IMR-90 (cell line): ENCODE data around the gene KRT36.

ENCODE experiments used
- BHLHE40 ChIP-seq: fragments of 150-350 bp; IDR thresholded peaks from 2 replicates; pipeline ENCODE4 v1.6.1; 2016; ENCODE audit warnings: mild to moderate bottlenecking, low read depth, low read length
- CEBPB ChIP-seq: IDR thresholded peaks from 2 replicates; pipeline ENCODE4 v1.6.1; 2012; ENCODE audit warnings: low read depth, low read length, improper control_type of control experiment
- CHD1 ChIP-seq: IDR thresholded peaks from 2 replicates; pipeline ENCODE4 v1.6.1; 2012; ENCODE audit warnings: low read depth, low read length, improper control_type of control experiment
- MAFK ChIP-seq: IDR thresholded peaks from 2 replicates; pipeline ENCODE4 v1.6.1; 2012; ENCODE audit warnings: low read depth, low read length, improper control_type of control experiment
- MAZ ChIP-seq: IDR thresholded peaks from 2 replicates; pipeline ENCODE4 v1.6.1; 2012; ENCODE audit warnings: low read depth, mild to moderate bottlenecking, low read length, improper control_type of control experiment, moderate library complexity, borderline replicate concordance
- MXI1 ChIP-seq: IDR thresholded peaks from 2 replicates; pipeline ENCODE4 v1.6.1; 2012; ENCODE audit warnings: low read depth, mild to moderate bottlenecking, low read length, moderate library complexity, borderline replicate concordance
- NFE2L2 ChIP-seq: fragments of 150-350 bp; IDR thresholded peaks from 2 replicates; pipeline ENCODE4 v1.6.1; 2016; ENCODE audit warnings: low read depth, mild to moderate bottlenecking, low read length
- POLR2A ChIP-seq: IDR thresholded peaks from 2 replicates; pipeline ENCODE4 v1.6.1; 2012; ENCODE audit warnings: mild to moderate bottlenecking, low read depth, low read length
- RAD21 ChIP-seq: IDR thresholded peaks from 2 replicates; pipeline ENCODE4 v1.6.1; 2012; ENCODE audit warnings: low read length, improper control_type of control experiment
- RCOR1 ChIP-seq: IDR thresholded peaks from 2 replicates; pipeline ENCODE4 v1.6.1; 2012; ENCODE audit warnings: mild to moderate bottlenecking, low read length, improper control_type of control experiment; ENCODE audit not compliant: insufficient replicate concordance
- RFX5 ChIP-seq: IDR thresholded peaks from 2 replicates; pipeline ENCODE4 v1.8.0; 2012; ENCODE audit warnings: low read depth, mild to moderate bottlenecking, low read length, moderate library complexity
- SMC3 ChIP-seq: fragments of 150-350 bp; IDR thresholded peaks from 2 replicates; pipeline ENCODE4 v1.6.1; 2016; ENCODE audit warnings: low read depth, mild to moderate bottlenecking, antibody characterized with exemption, low read length, moderate library complexity
- USF2 ChIP-seq: fragments of 150-350 bp; IDR thresholded peaks from 2 replicates; pipeline ENCODE4 v1.6.1; 2017; ENCODE audit warnings: mild to moderate bottlenecking, antibody characterized with exemption, low read length, low read depth
- TF ChIP-seq, protein P1 (sequence below): conservative IDR thresholded peaks from 2 replicates; pipeline ENCODE4 v1.5.1; 2012; ENCODE audit warnings: mild to moderate bottlenecking, low read depth, low read length, improper control_type of control experiment

DNA sequence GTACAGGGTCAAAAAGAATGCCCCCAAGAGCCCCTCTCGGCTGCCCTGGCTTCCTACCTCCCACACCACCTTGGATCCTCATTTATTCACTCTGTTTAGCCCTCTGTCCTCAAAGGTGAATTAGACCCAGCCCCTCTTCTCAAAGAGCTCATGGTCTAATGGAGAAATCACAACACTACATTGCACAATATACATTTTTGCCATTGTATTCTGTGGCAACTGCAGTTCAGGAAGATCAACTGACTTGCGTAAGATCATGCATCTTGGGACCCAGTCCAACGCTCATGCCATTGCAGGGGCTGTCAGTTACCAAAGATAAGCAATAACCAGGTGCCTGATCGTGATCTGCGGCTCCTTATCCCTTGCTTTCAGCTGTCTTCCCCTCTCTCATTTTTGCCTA lies 50.3 kb downstream of the KRT36 start:
- TF ChIP-seq, protein P1, sequence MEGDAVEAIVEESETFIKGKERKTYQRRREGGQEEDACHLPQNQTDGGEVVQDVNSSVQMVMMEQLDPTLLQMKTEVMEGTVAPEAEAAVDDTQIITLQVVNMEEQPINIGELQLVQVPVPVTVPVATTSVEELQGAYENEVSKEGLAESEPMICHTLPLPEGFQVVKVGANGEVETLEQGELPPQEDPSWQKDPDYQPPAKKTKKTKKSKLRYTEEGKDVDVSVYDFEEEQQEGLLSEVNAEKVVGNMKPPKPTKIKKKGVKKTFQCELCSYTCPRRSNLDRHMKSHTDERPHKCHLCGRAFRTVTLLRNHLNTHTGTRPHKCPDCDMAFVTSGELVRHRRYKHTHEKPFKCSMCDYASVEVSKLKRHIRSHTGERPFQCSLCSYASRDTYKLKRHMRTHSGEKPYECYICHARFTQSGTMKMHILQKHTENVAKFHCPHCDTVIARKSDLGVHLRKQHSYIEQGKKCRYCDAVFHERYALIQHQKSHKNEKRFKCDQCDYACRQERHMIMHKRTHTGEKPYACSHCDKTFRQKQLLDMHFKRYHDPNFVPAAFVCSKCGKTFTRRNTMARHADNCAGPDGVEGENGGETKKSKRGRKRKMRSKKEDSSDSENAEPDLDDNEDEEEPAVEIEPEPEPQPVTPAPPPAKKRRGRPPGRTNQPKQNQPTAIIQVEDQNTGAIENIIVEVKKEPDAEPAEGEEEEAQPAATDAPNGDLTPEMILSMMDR, result no peak
- no peak for TF ChIP-seq RCOR1
- peak; percentile 93 for TF ChIP-seq CEBPB
- no peak for TF ChIP-seq USF2
- TF ChIP-seq RAD21, result no peak
- no peak for TF ChIP-seq MAZ
- no peak for TF ChIP-seq POLR2A
- TF ChIP-seq BHLHE40, result no peak
- TF ChIP-seq CHD1, result no peak
- no peak for TF ChIP-seq RFX5
- no peak for TF ChIP-seq MAFK
- TF ChIP-seq MXI1, result no peak
- TF ChIP-seq SMC3, result no peak
- no peak for TF ChIP-seq NFE2L2
